NCI-H510A treated with DMSO at 0.1 percent for 48 hours (cell line): Measurements from ENCODE around the gene ORM1.

Experiments used
- DNase-seq: peaks from one replicate; lab custom pipeline; 2025; lab: John Stamatoyannopoulos, UW

ORM1 gene

DNA sequence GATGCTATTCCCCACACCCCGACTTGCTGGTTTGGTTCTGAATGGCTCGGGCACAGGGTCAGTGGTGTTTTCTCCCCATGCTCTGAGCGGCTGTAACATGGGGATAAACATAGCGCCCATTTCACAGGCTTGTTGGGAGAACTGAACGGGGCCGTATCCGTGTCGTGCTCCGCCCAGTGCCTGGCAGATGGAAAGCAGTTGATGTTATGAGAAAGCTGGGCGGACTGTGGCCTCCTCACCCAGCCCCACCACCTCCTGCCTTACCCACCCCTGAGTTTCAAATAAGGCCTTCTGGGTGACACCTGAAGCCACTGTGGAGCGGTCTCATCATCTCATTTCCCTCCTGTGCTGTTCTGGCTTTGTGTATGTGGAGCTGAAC, 21.3 kb downstream of the ORM1 start:
- DNase-seq: no peak

DNA sequence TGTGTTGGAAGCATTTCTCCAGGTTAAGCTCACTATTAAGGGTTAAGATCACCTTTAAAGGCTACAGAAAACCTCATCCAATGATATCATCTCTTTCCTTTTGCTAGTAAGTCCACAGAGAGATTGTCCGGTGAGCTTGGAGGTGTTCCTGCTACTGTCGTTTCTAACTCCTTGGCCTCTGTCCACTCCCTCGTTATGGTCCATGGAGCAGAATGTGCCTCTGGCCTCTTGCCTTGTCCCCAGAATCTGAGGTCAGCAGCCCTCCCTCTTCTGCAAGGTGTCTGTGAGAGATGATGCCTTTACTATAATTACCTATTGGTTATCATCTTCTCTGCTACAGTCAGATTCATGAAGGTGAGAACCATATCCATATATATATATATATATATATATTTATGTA, 21.8 kb downstream of the ORM1 start:
- no peak for DNase-seq

DNA sequence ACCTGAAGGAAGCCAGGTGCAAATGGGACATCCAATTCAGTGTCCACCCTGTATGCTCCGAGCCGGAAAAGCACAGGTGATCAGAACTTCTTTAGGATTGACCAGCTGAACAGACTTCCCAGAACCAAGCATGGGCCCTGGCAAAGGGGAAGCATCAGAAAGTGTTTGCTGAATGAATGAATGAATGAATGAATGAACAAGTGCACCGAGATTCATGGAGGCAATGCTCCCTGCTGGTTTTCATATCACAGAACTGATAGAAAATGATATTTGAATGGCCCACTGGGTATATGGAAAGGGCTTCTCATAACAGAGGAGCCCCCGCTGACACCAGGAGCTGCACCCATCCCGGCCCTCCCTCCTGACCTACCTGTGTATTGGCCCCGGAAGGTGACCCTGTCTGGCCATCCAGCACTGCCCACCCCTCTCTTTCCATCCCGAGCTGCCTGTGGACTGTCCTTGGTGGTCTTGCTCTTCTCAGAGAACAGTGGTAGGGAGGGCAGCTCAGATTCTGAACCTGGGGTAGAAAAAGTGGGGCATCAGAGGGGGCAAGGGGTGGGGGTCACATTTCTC, 22.7 kb downstream of the ORM1 start:
- no peak for DNase-seq

DNA sequence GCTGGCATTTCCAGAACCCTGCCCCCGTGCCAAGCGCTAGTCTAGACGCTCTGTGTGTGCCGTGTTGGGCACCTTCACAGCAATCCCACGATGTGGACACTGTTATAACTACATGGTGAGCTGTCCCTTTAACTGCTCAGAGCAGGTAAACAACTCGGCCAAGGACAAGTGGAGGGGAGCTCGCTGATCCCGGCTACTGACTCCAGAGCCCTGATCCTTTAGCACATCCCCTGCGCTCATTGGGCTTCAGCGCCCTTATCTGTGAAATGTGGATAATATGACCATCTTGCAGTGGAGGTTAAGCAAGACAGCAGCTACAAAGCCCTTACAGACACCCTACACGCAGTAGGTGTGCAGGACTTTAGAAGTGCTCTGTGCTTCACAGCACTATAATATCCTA, 23.2 kb downstream of the ORM1 start:
- DNase-seq: no peak

DNA sequence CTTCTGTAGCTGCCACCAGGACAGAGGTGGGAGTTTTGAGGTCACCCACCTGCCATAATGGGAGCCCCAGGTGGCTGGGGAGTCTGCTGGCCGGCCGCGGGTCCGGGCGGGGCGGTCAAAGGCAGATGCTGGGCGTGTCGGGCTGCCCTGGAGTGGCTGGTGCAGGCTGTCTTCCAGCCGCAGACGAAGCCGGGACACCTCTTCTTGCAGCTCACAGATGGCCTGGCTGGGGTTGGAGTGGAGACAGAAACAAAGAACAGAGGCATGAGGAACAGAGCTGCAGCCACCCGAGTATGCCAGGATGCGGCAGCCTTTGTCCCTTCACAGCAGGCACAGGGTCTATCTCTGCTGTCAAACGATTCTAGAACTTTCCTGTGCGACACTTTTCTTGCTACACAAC, 24.8 kb downstream of the ORM1 start:
- no peak for DNase-seq

DNA sequence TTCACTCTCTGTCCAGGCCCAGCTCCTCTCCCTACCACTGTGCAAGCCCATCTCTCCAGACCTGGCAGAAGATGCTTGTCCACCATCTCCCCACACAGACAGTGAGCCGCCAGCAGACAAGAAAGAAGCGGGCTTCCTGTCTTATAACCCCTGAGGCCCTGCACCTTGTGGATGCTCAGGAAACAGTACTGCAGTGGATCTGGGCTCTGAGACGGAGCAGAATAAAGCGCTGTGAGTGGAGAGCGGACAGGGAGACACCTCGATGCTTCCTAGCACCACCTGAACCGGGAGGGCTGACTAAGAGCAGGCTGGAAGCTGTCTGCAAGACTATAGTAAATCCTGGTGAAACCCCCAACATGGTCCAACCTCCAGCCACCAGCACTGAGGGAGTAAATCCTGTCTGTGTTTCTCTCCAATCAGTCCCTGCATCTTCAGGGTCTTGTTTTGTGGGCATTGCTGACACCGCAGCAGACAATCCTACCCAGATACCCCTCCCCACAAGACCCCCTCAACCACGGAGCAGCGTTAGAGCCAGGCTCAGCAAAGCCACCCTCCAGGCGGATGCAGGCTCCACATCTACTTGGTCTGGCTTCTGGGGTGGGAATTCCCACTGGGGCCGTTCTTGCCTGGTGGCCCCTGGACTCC, 25.5 kb downstream of the ORM1 start:
- no peak for DNase-seq

DNA sequence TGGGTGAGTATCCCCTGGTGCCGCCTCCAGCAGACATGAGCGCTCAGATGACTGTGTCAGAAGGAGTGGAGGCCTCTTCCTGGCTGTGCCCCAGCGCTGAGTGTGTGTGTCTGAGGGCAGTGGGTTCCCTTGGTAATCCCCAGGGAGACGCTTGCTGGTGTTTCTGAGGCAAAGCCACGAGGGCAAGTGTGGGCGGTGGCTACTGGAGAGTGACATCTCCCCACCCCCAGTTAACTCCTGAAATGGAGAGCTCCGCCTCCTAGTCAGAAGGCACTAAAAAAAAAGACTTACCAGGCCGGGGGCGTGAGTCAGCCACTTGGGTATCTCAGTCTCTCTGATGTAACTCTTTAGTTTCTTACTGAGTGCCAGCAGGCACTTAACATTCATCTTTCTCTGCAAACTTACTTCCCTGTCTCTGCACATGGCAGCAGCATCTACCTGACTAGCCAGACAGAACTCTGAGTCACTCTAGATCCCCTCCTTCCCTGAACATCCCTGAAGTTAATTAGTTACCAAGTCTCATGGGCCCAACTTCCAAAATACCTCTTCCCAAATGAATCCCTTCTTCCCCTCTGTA, 26.1 kb downstream of the ORM1 start:
- no peak for DNase-seq

DNA sequence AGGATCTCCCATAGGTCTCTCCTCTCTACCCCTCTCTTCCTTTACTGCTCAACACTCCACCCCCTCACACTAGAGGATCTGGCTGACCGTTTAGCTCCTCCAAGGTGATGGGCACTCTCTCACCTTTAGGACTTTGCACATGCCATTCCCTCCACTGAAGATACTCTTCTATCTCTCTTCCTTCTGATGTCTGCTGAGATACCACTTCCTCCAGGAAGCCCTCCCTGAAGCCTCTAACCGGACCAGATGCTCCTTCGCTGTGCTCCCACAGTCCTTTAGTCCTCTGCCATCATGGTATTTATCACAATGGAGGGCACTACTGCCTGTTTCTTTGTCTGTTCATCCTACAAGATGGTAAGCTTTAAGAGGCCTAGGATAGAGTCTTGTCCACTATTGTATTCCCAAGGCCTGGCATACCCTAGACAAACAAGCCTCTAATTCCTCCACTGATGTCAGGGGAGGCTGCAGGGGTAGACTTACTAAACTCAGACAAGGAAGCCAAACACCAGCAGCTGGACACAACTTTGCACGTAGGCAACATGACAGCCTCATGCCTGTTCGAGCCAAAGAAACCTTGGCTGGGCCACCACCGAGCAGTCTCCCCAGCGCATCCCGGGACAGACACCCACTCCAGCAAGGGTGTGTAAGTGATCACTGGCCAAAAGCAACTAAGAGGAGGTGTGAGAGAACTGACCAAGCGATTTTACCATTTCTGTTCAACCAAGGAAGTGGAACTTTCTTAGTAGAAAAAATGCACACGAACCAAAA, 27.0 kb downstream of the ORM1 start:
- no peak for DNase-seq

DNA sequence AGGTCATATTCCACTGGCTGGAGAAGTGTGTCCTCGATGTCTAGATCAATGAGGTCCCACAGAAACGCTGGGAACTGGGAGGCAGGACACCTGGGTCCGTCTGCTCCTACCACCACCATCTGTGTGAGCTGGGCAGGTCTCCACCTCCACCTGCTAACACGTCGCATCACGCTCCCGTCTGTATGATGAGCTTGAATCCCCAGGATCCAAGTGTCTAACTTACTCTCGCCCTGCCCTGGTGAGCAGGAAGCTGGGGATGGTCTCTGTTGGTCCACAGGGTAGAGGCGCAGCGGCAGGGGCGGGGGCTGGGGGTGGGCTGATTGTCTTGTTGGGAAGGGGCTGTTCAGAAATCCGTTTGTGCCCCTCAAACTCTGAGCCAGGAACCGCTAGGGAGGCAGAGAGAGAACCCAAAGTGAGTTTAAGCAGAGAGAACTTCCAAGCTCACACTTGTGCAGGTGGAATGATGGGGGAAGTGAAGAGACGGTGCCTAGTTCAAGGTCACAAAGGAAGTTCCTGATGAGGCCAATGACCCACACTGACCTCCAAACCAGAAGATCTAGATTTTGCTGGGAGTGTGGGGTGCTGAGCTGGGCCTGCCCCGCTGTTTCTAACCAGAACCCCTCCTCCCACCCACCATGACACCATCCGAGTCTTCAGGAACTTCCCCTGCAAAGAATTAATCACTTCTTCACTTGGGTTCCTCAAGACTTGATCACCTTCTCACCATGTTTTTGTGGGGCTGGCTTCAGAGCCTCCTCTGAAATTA, 27.9 kb downstream of the ORM1 start:
- DNase-seq: no peak

DNA sequence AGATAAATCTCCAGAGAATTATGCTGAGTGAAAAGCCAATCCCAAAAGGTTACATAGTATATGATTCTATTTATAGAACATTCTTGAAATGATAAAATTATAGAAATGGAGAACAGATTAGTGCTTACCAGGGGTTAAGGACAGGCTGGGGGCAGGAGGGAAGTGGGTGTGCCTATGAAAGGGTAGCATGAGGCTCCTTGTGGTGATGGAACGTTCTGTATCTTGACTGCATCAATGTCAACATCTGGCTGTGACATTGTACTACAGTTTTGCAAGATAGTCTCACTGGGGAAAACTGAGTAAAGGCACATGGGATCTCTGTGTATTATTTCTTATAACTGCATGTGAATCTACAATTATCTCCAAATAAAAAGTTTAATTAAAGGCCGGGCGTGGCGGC, 29.0 kb downstream of the ORM1 start:
- no peak for DNase-seq

DNA sequence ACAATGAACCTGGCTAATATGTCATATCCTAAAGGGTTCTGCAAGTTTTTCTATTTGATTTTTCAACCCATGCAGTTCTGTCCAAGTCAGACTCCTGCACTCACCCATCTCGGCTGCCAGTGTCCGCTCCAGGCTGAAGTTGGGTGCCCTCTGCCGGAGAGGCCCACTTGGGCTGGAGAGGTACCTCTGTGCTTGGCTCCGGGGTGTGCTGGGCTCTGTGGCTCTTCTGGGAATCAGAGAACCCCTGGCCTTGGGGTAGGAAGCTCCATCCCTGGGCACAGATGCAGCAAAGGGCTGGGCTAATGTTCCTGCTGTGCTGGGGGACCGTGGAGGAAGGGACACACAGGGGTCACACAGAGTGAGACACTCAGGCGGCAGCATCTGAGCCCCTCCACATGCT, 32.9 kb downstream of the ORM1 start:
- DNase-seq: no peak

DNA sequence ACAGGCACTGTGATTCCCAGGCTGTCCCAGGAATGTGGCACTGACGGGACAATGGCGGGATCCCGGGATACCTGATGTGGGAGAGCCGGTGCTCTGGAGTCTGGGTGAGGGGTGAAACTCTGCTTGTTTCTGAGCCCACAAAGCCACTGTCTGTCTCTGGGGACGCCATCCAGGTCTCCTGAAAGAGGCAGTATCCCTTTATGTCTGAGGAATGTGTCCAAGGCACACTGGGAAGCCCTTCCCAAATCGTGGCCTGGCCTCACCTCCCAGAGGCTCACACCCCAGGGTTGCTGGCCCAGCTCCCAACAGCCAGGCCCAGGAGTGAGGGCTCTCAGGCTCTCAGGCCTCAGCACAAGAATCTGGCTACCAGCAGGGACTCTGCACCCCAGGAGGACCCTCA, 33.9 kb downstream of the ORM1 start:
- DNase-seq: no peak

DNA sequence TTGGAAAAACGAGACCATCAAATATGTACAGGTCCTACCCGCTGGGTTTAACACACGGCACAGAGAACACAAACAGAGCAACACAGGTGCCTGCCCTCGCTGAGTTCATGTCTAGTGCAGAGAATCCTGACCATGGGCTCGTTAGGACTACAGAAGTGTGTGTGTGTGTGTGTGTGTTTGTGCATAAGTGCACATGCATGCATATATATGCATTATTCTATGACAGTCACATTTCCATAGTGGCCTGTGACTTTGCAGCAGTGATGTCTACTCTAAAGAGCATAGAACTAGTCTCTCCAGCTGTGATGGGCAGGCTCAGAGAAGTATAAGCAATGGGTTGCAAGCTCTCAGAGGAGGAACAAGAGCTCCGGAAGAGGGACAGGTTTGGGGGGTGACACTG, 34.5 kb downstream of the ORM1 start:
- no peak for DNase-seq

DNA sequence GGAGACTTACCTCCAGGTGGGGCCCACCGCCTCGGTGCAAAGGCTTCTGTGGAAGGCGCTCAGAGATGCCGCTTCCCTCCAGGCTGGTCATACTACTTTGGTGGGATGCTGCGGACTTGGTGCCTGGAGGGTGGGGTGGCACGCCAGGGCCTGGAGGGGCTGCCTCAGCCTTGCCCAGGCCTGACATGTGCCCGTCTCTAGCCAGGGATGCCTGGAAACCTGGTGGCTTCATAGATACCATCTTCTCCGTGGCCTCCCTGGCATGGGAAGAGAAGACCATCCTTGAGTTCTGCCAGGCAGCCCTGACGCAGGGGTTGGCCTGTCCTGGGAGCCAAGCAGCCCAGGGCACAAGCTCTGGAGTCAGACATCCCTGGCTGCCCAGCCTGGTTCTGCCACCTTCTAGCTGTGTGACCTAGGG, 35.0 kb downstream of the ORM1 start:
- DNase-seq: no peak

DNA sequence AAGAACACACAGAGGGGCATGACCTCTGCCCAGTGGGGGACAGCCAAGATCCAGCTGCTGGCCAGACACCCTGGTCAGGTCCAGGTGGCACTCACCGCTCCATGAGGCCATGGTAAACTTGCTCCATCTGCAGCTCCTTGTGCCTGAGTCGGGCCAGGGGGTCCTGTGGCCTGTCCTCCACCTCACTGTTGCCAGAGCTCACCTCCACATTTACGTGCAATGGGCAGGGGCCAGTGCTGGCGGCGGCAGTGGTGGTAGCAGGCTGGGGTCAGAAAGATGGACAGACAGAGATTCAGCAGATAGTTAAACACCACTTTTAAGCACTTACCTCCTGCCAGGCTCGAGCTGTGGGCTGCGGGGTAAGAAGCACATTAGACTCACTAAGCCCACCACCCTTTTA, 36.9 kb downstream of the ORM1 start:
- no peak for DNase-seq

DNA sequence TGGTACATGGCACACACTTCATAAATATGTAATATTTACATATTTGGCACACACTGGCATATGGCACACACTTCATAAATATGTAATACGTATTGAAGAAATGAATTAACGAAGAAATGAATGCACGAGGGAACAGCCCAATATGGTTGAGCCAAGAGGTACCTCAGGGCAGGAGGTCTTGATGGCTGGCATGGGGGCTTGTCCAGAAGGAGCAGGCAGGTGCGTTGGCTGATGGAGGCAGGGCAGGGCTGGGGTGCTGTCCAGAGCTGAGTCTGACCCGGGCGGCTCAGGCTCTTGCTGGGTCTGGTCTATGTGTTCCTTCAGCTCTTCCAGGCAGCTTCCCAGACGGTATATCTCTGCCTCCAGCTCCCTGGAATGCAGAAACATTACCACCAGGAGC, 38.6 kb downstream of the ORM1 start:
- no peak for DNase-seq

DNA sequence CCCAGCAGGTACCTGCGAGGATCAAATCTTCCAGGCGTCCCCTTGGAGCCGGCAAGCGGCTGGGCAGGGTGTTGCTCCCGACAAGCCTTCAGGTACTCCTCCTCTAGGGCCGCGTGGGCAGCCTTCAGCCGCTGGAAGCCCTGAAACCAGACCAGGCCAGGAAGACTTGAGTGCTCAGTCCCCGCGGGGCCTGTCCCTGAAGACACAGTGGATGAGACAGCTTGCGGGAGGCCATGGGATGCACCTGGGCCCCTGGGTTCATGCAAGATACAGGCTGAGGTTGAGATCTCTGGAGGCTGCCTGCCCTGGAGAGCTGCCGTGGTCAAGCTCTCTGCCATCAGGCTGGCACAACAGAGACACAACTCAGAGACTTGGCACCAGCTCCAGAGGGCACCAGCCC, 39.5 kb downstream of the ORM1 start:
- DNase-seq: no peak

DNA sequence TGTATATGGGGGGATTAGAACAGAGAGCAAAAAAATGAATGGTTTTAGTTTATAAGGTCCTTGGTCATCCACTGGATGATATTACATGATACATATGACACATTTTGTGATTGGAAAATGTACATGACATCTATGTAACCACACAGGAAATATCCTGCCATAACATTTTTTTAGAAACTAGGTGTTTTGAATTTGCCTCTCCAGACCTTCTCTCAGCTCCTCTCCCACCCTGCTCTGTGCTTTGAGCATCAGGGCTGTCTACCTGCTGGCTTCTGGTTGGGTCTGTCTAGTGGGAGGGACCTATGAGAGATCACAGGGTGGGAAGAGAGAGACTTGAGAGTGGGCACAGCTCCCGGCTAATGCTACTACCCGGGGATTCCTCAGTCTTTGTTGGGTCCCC, 40.5 kb downstream of the ORM1 start:
- no peak for DNase-seq

DNA sequence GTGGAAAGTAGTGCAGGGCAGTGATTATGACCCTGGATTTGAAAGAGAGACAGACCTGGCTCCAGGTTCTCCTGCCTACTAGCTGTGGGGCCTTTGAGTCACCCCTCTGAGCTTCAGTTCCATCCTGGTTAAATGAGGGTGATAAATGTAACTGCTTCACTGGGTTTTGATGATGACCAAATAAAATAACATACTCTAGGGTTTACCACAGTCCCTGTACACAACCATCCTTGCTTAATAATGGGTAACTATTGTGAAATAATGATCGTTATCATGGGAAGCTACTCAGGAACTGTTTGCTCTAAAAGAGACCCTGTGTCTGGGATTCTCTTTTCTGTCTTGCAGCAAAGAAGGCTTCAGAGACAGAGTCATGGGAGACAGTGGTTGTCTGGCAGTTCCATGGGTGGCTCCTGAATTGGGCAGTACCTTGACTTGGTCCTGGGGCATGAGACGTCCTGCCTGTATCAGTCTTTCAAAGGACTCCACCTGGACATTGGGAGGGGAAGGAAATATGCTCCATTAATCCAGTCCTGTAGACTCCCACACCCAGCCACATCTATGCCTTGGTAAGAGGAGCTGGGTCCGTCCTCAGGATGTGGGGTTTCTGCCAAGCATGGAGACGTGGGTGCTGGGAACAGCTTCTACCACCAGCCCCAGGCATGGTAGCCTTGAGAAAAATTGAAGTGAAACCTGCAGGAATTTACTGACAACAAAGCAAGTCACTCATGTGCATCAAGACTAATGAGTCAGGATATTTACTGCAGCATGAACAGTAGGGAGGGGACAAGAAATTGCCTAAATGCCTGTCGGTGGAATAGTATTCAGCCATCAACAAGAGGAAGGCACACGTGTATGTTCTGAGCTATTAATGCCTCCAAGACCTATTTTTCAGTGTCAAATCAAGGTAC, 41.5 kb downstream of the ORM1 start:
- no peak for DNase-seq

DNA sequence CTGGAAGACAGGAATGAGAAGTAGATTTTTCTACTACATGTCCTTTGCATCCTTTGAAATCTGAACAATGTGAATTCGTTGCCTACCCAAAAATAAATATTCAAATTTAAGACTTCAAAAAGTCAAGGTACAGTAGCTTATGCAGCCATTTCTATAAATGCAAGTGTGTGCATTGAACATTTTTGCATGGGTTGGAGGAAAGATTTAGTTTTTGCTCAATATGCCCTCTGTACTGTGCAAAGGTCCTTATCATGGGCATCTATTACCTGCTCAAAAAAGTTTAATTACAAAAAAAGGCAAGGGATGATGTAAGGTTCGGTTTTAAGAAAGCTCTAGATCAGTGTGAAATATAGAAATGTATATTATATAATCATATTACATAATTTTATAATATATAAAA, 42.3 kb downstream of the ORM1 start:
- no peak for DNase-seq

DNA sequence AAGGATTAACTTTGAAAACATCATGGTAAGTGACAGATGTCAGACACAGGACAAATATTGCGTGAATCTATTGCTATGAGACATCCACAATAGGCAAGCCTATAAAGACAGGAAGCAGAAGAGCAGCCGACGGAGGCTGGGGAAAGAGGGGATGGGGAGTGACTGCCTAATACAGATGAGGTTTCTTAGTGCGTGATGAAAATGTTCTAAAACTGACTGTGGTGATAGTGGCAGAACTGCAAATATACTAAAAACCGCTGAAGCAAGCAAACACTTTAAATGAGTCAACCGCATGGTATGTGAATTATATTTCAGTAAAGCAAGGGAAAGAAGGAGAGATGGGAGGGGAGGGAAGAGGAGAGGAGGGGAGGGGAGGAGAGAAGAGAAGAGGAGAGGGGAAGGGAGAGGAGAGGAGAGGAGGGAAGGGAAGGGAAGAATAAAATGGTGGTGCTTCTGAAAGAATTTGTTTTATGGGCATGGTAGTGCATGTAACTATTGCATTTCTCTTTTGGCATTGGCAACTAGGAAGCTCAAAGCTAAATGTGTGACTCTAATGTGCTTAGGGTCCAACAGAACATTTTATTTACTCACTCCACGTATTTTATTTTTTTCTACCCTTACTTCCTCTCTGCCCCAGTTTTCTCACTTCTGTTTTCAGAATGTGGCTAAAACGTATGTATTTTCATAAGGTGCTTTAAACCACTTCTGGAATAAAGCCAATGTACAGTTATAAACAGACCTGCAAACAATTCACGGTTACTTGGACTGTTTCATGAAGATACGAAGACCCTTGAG, 43.6 kb downstream of the ORM1 start:
- DNase-seq: no peak
